ENCODE results near the gene CORO7.
A peak's percentile ranks its signal among the peaks of the same experiment; 100 is the strongest.

The CORO7 gene

GRCh38 chr16:4371357-4372000 lies 44.9 kb downstream of the CORO7 start, which contains the start of gene VASN:
Gene VASN (plus strand): TSS chr16:4371848. CDS start chr16:4380878, 9,030 bp downstream.
- no peak for TF ChIP-seq CTCF (IDR thresholded peaks at IDR 0.05; ENCODE audit: low read depth, low read length)
- DNase-seq (ENCODE audit: extremely low read depth, low read depth), result no peak

- no peak for TF ChIP-seq CTCF (IDR thresholded peaks at IDR 0.05; ENCODE audit: low read depth, low read length)
- DNase-seq (ENCODE audit: extremely low read depth, low read depth), result peak; percentile 86
Observed at GRCh38 chr16:4370570-4371356, 45.6 kb downstream of the CORO7 start.

- no peak for DNase-seq (ENCODE audit: extremely low read depth, low read depth)
- no peak for TF ChIP-seq CTCF (IDR thresholded peaks at IDR 0.05; ENCODE audit: low read depth, low read length)
Observed at GRCh38 chr16:4370151-4370550, 46.2 kb downstream of the CORO7 start.

GRCh38 chr16:4369007-4369733 lies 47.2 kb downstream of the CORO7 start:
- TF ChIP-seq CTCF (IDR thresholded peaks at IDR 0.05; ENCODE audit: low read depth, low read length), result no peak
- no peak for DNase-seq (ENCODE audit: extremely low read depth, low read depth)

GRCh38 chr16:4367393-4367856 lies 49.0 kb downstream of the CORO7 start:
- no peak for DNase-seq (ENCODE audit: extremely low read depth, low read depth)
- TF ChIP-seq CTCF (IDR thresholded peaks at IDR 0.05; ENCODE audit: low read depth, low read length), result no peak

GRCh38 chr16:4366016-4366415 lies 50.4 kb downstream of the CORO7 start:
- no peak for DNase-seq (ENCODE audit: extremely low read depth, low read depth)
- TF ChIP-seq CTCF (IDR thresholded peaks at IDR 0.05; ENCODE audit: low read depth, low read length), result no peak
